NCI-H1436 (cell line): Measurements from ENCODE around the gene ITIH6.
"Not testable (repeated sequence)": the region's sequence is repeated elsewhere in the genome, so short reads cannot be mapped to it uniquely, and the experiment has no call there.

ENCODE experiments used
- DNase-seq: peaks from one replicate; lab custom pipeline; 2025; lab: John Stamatoyannopoulos, UW

The ITIH6 gene, protein sequence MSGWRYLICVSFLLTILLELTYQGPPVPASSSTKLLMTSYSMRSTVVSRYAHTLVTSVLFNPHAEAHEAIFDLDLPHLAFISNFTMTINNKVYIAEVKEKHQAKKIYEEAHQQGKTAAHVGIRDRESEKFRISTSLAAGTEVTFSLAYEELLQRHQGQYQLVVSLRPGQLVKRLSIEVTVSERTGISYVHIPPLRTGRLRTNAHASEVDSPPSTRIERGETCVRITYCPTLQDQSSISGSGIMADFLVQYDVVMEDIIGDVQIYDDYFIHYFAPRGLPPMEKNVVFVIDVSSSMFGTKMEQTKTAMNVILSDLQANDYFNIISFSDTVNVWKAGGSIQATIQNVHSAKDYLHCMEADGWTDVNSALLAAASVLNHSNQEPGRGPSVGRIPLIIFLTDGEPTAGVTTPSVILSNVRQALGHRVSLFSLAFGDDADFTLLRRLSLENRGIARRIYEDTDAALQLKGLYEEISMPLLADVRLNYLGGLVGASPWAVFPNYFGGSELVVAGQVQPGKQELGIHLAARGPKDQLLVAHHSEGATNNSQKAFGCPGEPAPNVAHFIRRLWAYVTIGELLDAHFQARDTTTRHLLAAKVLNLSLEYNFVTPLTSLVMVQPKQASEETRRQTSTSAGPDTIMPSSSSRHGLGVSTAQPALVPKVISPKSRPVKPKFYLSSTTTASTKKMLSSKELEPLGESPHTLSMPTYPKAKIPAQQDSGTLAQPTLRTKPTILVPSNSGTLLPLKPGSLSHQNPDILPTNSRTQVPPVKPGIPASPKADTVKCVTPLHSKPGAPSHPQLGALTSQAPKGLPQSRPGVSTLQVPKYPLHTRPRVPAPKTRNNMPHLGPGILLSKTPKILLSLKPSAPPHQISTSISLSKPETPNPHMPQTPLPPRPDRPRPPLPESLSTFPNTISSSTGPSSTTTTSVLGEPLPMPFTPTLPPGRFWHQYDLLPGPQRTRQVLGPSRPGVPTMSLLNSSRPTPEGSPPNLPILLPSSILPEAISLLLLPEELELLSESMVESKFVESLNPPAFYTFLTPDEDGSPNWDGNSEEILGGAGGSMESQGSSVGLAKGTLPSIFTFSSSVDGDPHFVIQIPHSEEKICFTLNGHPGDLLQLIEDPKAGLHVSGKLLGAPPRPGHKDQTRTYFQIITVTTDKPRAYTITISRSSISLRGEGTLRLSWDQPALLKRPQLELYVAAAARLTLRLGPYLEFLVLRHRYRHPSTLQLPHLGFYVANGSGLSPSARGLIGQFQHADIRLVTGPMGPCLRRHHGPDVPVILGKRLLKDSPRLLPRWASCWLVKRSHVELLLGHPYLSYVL

DNA sequence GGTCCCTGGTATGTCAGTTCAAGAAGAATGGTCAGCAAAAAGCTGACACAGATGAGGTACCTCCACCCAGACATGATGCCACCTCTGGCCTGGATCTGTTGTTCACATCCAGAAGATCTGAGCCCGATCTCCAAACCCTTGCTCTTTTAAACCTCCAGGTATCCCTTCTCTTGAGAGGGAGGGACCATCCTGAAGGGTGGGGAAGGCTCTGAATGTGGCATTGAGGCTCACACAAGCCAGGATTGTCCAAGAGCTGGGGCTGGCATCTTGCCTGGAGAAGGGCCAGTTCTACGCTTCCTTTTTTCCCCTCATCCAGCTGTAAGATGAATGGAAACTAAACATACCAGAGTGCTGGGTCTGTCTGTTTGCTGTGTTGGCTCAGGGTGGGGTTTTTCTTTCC, at the start of gene ITIH6:
ITIH6 (minus strand) TSS at position 119 of the 400 bp plus-strand sequence; CDS start at position 74, 45 bp downstream.
- no peak for DNase-seq

DNA sequence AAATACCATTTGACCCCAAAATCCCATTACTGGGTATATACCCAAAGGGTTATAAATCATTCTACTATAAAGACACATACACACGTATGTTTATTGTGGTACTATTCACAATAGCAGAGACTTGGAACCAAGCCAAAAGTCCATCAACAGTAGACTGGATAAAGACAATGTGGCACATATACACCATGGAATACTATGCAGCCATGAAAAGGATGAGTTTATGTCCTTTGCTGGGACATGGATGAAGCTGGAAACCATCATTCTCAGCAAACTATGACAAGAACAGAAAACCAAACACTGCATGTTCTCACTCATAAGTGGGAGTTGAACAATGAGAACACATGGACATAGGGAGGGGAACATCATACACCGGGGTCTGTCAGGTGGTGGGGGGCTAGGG, 49.6 kb upstream of the ITIH6 start:
- DNase-seq, result not testable (repeated sequence)

GRCh38 chrX:54843050-54843449, 45.0 kb upstream of the ITIH6 start:
- DNase-seq, result no peak

GRCh38 chrX:54842607-54843006, 44.6 kb upstream of the ITIH6 start:
- no peak for DNase-seq

DNA sequence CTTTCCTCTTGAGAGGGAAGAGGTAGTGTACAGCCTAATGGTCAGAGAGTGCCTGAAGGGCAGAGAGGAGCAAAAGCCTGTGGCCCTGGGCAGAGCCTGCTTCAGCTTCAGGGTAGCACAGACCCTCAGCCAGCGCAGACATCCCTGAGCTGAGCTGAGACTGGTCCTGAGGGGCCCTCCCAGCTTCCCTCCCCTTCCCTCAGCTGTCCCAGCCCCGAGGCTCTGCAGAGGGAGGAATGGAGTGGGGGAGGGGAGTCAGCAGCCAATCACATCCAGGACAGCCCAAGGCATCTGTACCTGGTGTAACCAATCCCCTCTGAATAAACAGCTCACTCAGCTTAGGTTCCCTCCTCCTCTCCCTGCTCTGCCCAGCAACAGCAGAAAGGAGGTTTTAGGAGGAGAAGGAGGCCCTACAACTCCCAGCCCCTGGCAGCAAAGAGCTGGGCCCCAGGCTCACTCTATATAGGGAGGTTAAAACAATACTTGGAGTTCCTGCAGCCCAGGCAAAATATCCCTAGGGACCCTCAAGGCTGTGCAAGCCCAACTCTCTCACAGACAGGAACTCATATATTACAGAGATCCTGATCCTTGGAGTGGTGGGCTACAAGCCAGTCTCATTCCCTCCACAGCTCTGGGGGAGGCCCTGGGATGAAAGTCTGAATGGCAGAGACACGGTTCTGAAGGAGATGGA, 43.3 kb upstream of the ITIH6 start:
- peak; percentile 45 for DNase-seq

DNA sequence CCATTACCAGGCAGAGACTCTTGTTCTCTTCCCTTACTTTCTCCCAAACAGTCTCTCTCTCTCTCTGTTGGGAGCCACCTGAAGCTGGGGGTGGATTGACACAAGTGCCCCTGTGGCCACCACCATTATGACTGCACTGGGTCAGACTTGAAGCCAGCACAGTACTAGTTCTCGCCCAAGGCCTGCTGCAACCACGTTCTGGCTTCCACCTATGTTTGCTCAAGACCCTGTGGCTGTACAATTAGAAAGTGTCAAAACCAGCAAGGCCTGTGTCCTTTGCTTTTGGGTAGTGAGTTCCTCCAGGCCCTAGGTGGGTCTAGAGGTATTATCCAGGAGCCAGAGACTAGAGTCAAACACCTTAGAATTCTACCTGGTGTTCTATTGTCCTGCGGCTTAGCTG, 40.5 kb upstream of the ITIH6 start:
- DNase-seq, result no peak

- no peak for DNase-seq
These were observed 28.5 kb upstream of the ITIH6 start for GRCh38 chrX:54826598-54826997.

GRCh38 chrX:54825716-54826438, 27.8 kb upstream of the ITIH6 start:
- no peak for DNase-seq

DNA sequence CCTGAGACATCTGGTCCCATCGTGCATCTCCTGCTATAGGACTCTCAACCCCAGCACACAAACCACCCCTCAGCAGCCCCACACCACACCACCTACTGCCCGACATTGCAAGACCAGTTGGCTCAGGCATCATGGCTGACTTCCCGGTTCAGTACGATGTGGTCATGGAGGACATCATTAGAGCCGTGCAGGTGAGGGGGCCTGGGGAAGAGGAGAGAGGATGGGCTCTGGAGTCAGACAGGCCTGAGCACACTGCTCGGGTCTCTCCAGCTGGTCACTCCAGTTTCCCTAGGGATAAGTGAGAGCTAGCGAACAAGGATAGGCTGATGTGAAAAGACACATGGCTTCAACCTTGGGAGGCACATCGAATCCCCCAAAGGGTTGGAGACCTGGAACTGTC, 26.7 kb upstream of the ITIH6 start:
- DNase-seq, result no peak

- DNase-seq, result no peak
These were observed 26.1 kb upstream of the ITIH6 start for GRCh38 chrX:54824195-54824594.

- DNase-seq, result no peak
These were observed 23.3 kb upstream of the ITIH6 start for GRCh38 chrX:54821310-54821709.

GRCh38 chrX:54820737-54821136, 22.7 kb upstream of the ITIH6 start:
- DNase-seq, result no peak

- no peak for DNase-seq
These were observed 21.1 kb upstream of the ITIH6 start for GRCh38 chrX:54819201-54819600.

- DNase-seq, result no peak
These were observed 20.2 kb upstream of the ITIH6 start for GRCh38 chrX:54818221-54818620.

DNA sequence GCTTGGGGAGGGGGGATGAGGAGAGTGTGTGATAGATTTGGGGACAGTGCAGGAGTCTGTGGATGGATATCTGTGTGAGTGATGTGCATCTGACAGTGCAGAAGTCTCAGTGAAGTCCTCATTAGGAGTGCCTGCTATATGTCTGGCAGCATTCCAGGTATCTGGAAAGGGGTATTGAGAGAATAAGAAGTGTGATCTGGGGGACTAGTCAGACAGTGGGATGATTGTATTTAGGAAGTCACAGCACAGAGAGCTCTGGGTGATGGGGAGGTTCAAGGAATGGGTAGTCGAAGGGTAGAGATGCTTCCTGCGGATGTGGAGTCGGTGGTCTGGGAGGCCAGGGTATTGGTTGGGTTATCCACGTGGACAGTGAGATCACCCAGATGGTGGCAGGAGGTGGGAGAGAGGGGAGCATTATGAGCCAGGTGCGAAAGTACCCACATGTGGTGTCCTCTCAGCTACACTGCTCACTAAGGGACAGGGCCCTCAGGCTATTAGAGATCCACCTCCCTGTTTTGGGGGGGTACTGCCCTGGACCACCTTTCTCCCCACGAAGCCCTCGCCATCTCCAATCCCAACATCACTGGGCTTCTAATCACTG, 19.3 kb upstream of the ITIH6 start:
- no peak for DNase-seq

DNA sequence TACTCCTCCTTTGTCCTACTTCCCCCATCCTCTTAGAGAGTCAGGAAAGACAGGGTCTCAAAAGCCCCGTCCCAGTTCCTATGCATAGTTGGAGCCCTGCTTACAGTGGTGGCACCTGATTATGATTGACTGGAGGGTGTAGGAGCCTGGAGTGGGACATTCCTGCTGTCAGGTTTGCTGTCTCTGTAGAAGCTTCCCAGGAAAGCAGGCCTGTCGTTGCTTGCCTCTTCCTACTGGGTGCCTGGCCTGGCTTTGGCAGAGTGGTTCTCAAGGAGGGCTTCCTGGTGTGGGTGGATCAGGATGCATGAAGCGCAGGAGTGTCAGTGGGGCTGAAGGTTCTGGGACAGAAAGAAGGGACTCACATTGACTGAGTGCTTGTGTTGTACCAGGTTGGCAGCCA, 14.3 kb upstream of the ITIH6 start:
- no peak for DNase-seq

GRCh38 chrX:54811301-54811885, 13.3 kb upstream of the ITIH6 start:
- no peak for DNase-seq

DNA sequence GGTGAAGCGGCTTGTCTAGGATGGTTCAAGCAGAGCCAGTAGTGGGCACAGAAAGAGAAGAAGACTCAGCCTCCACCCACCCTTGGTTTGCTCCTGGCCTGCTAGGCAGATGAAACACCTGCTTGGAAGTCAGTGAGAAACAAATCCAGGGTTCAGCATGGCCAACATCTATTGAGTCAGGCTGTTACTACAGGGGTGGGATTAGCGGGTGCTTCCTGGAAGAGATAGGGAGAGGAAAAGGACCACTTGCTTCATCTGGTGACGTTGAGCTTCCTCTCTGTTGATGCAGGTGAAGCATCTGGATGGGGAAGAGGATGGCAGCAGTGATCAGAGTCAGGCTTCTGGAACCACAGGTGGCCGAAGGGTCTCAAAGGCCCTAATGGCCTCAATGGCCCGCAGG, 12.5 kb upstream of the ITIH6 start:
- no peak for DNase-seq

DNA sequence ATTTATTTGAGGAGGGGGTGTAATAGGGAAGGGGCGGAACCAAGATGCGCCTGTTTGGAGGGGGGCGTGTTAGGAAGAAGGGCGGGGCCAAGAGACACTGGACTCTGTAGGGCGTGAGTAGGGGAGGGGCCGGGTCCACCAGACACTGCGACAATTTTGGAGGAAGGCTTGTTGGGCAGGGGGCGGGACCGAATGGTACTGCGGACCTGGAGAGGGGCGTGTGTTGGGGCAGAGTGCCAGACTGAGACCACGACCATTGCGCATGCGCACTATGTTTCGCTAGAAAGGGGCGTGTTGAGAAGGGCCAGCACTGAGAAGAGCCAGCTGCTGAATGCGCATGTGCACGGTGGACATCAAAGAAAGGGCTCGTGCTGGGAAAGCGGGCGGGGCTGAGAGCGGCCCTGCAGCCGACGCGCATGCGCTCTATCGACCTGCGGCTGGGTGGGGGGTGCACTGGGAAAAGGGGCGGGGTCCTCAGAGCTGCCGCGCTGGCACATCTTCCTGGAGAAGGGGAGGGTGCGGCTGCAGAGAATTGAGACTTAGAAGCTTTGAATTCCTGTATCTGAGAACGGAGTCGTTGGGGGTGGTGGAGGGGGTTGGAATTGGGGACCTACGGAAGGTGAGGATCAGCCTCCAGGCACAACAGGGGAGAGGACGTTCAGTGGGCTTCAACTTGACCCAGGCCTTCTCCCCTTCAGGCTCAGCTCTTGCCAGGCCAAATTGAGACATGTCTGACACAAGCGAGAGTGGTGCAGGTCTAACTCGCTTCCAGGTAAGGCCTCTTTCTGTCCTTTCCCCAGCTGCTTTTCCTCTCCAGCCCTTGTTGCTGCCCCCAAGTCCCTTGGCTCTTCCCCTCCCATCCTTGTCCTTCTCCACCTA, 10.8 kb upstream of the ITIH6 start:
- peak; percentile 99 for DNase-seq
